K562 (cell line): ENCODE data around the gene TMEM154. TPM values are rescaled to one million over a fixed set of nuclear protein-coding genes. Genes with fewer than 3 reads are reported as not detected.

Experiments
- ATAC-seq: fragments of 200-7000 bp; cut with Tn5 transposase; 3 replicates; pipeline ENCODE4 v1.9.1; 2020; ENCODE audit warnings: moderate library complexity
- BruUV-seq: library from RNA; stranded (reverse); fragments of 400-500 nt; replicated peaks from 2 replicates; lab custom pipeline; 2021; lab: Mats Ljungman, UMichigan
- CTCF ChIA-PET: fragments of 300-600 bp; formaldehyde crosslinking; extraction: SDS; loops from one replicate; lab custom pipeline; 2021; ENCODE audit warnings: low intra/inter-chr PET ratio; lab: Yijun Ruan, JAX
- POLR2A ChIA-PET: fragments of 300-600, 350-650 bp; sonication (Branson Sonifier 250); formaldehyde crosslinking; extraction: SDS; loops from one replicate; lab custom pipeline; 2021; ENCODE audit warnings: antibody characterized with exemption, inconsistent platforms; lab: Yijun Ruan, JAX
- DNase-seq, 4 experiments: peaks; one replicate each; pipeline versions ENCODE4 v3.0.0 to v3.0.0-alpha.2; 2011 to 2018; ENCODE audit warnings: low spot score in 3 of 4, mixed read lengths in 3 of 4; ENCODE audit errors: extremely low read depth in 1 of 4
- FAIRE-seq: peaks from 2 replicates; lab custom pipeline; 2011; peaks lifted over from hg19 to GRCh38; lab: Jason Lieb, UNC
- H2AFZ ChIP-seq: 2 replicates; pipeline ENCODE4 v1.6.0; 2011; ENCODE audit warnings: low read depth, low read length, control low read depth, inconsistent platforms
- H3K27ac ChIP-seq: fragments of 200-600 bp; 3 replicates; pipeline ENCODE4 v1.8.0; 2011; ENCODE audit warnings: low read depth, mild to moderate bottlenecking, control low read depth, inconsistent platforms, low read length, moderate library complexity, mixed read lengths; ENCODE audit errors: extremely low read depth
- H3K27me3 ChIP-seq, 2 experiments: fragments of 300-600 bp in 1 of 2; 2 replicates in 1 of 2; 3 replicates in 1 of 2; pipeline versions ENCODE4 v1.6.0 to v1.8.0; 2011; ENCODE audit warnings: inconsistent platforms in 2 of 2, low read length in 2 of 2, mild to moderate bottlenecking in 1 of 2, mixed read lengths in 1 of 2, moderate library complexity in 1 of 2; ENCODE audit not compliant: control insufficient read depth in 2 of 2, insufficient read depth in 2 of 2
- H3K36me3 ChIP-seq: fragments of 300-600 bp; 3 replicates; pipeline ENCODE4 v1.8.0; 2011; ENCODE audit warnings: mild to moderate bottlenecking, low read length, inconsistent platforms; ENCODE audit not compliant: control insufficient read depth, insufficient read depth
- H3K4me1 ChIP-seq, 2 experiments: fragments of 200-600 bp in 1 of 2; replicated peaks in 1 of 2; 2 replicates in 1 of 2; 3 replicates in 1 of 2; pipeline versions ENCODE4 v1.5.1 to v1.8.0; 2011; ENCODE audit warnings: inconsistent platforms in 2 of 2, low read length in 2 of 2, mild to moderate bottlenecking in 1 of 2, mixed read lengths in 1 of 2, moderate library complexity in 1 of 2; ENCODE audit not compliant: control insufficient read depth in 2 of 2, insufficient read depth in 2 of 2
- H3K4me2 ChIP-seq: 2 replicates; pipeline ENCODE4 v1.6.1; 2011; ENCODE audit warnings: low read length, control low read depth, inconsistent platforms, mixed read lengths; ENCODE audit not compliant: insufficient read depth
- H3K4me3 ChIP-seq: fragments of 200-600 bp; sonication (generic), shearing (Covaris generic); 2 replicates; pipeline ENCODE4 v1.5.1; 2016; ENCODE audit warnings: control low read depth, inconsistent platforms
- H3K79me2 ChIP-seq: fragments of 200-600 bp; 3 replicates; pipeline ENCODE4 v1.8.0; 2011; ENCODE audit warnings: low read length, inconsistent platforms; ENCODE audit not compliant: control insufficient read depth, insufficient read depth
- H3K9ac ChIP-seq, 2 experiments: 2 replicates each; pipeline versions ENCODE4 v1.6.0 to v1.6.1; 2011; ENCODE audit warnings: low read depth in 2 of 2, low read length in 2 of 2, control low read depth in 1 of 2, inconsistent platforms in 1 of 2, mild to moderate bottlenecking in 1 of 2, mixed read lengths in 1 of 2; ENCODE audit not compliant: insufficient read depth in 1 of 2
- H3K9me1 ChIP-seq: one replicate; pipeline ENCODE4 v1.6.0; 2011; ENCODE audit warnings: inconsistent platforms, mild to moderate bottlenecking, low read length, moderate library complexity; ENCODE audit not compliant: control insufficient read depth, insufficient read depth
- H3K9me3 ChIP-seq: replicated peaks from 2 replicates; pipeline ENCODE4 v1.5.1; 2011; ENCODE audit warnings: low read depth, low read length, inconsistent platforms; ENCODE audit not compliant: control insufficient read depth, insufficient read depth
- H4K20me1 ChIP-seq: replicated peaks from 2 replicates; pipeline ENCODE4 v1.6.1; 2011; ENCODE audit warnings: low read length, inconsistent platforms, mixed read lengths; ENCODE audit not compliant: control insufficient read depth, insufficient read depth
- GTF2B ChIP-seq: IDR thresholded peaks from 2 replicates; pipeline ENCODE4 v1.6.1; 2011; ENCODE audit not compliant: insufficient read length; ENCODE audit errors: extremely low read depth
- MBD2 ChIP-seq: sonication (generic); IDR thresholded peaks from 2 replicates; pipeline ENCODE4 v1.6.1; 2016; ENCODE audit warnings: low read depth, borderline replicate concordance
- NFXL1 ChIP-seq: fragments of 450-650 bp; formaldehyde crosslinking; IDR thresholded peaks from 2 replicates; pipeline ENCODE4 v1.4.0; 2021; ENCODE audit warnings: mild to moderate bottlenecking
- REST ChIP-seq, 2 experiments: fragments of 450-650 bp; formaldehyde crosslinking in 1 of 2; IDR thresholded peaks; 2 replicates each; pipeline versions ENCODE4 v1.4.0 to v1.6.1; 2014 to 2020; ENCODE audit warnings: mild to moderate bottlenecking in 2 of 2, borderline replicate concordance in 1 of 2, low read depth in 1 of 2
- SNRNP70 ChIP-seq: fragments of 200-400 bp; formaldehyde crosslinking; optimal IDR thresholded peaks from 2 replicates; pipeline ENCODE3; 2017; ENCODE audit warnings: low read depth, low read length
- TARDBP ChIP-seq: fragments of 450-650 bp; IDR thresholded peaks from 2 replicates; pipeline ENCODE4 v1.6.1; 2016
- ZBTB8A ChIP-seq: fragments of 450-650 bp; IDR thresholded peaks from 2 replicates; pipeline ENCODE4 v1.6.1; 2018; ENCODE audit warnings: mild to moderate bottlenecking, moderate library complexity; ENCODE audit not compliant: partially characterized antibody
- ZNF146 ChIP-seq: IDR thresholded peaks from one replicate; pipeline ENCODE4 v1.6.1; 2018; ENCODE audit warnings: missing compliant biosample characterization; ENCODE audit not compliant: unreplicated experiment
- ZNF311 ChIP-seq: fragments of 250-450 bp; sonication (Bioruptor Pico); IDR thresholded peaks from 2 replicates; pipeline ENCODE4 v1.4.0; 2020; ENCODE audit warnings: mild to moderate bottlenecking, moderate library complexity
- ZNF699 ChIP-seq: fragments of 250-450 bp; sonication (Bioruptor Pico); IDR thresholded peaks from 2 replicates; pipeline ENCODE4 v1.8.0; 2021; ENCODE audit warnings: mild to moderate bottlenecking, moderate library complexity; ENCODE audit not compliant: insufficient replicate concordance
- WGBS: fragments of 100-300 bp; shearing (Covaris generic); methylation state at CpG from one replicate; pipeline ENCODE4 v1.1.6; 2016; ENCODE audit warnings: low coverage, mixed read lengths; ENCODE audit not compliant: insufficient coverage; ENCODE audit errors: missing lambda C conversion rate; 5-methylcytosine and 5-hydroxymethylcytosine counted together
- in situ Hi-C: fragments of 300-500 bp; cut with MboI; formaldehyde crosslinking; loops from 4 replicates; pipeline ENCODE4 v1.15.0; 2018; ENCODE audit warnings: inconsistent platforms, mixed read lengths
- intact Hi-C: fragments of 100-400 bp; cut with micrococcal nuclease; formaldehyde crosslinking; loops from 2 replicates; pipeline ENCODE4 v1.14.2; 2022
- polyA plus RNA-seq, 8 experiments: library from polyadenylated mRNA; depleted of rRNA in 4 of 8; stranded (reverse) in 5 of 8; unstranded in 3 of 8; fragments of >200 nt; fragmentation: Nextera tagmentation in 2 of 8; fragmentation: Illumina TruSeq in 1 of 8; extraction: Ambion mirVana in 2 of 8; extraction: Trizol in 1 of 8; gene quantifications; 2 replicates each; pipeline versions ENCODE4 v1.2.1 to v1.2.3, GENCODE V29; 2011 to 2014; ENCODE audit warnings: inconsistent platforms in 1 of 8, missing spikeins in 1 of 8
- total RNA-seq, 7 experiments: library from RNA; depleted of rRNA in 6 of 7; stranded (reverse); fragments of >200 nt in 6 of 7; fragmentation: Illumina TruSeq in 2 of 7; extraction: Trizol in 2 of 7; gene quantifications; 2 replicates each; pipeline versions ENCODE4 v1.2.1 to v1.2.3, GENCODE V29; 2011 to 2021; ENCODE audit warnings: low replicate concordance in 1 of 7

Gene TMEM154
- total and polyA plus RNA-seq, 9 of the 15 experiments (the other 6 are each of a cell fraction or from before 2014, with no cell fraction given) = 0.13 to 1.8 (median 0.58) TPM

- no peak for TF ChIP-seq MBD2
- TF ChIP-seq, all 486 proteins: peak for 0
These were observed 34.3 kb upstream of the TMEM154 start (continued) for GRCh38 chr4:152713951-152714705.

- CTCF ChIA-PET = no interaction called here
- ATAC-seq (no peak), FAIRE-seq (no peak), DNase-seq (no peak)
- Histone ChIP-seq H2AFZ (no peak overlapping the region), H3K27me3 (peaks cover 2 to 17% of the 10 kb centered on the region in 2 experiments; a peak in 2 of 5 replicates), H3K79me2 (no peaks in the 10 kb centered on the region), H3K9me3 (no peaks in the 10 kb centered on the region), H3K9ac (no peak overlapping the region), H3K4me1 (no peaks in the 10 kb centered on the region; a peak in 1 of 5 replicates), H4K20me1 (no peaks in the 10 kb centered on the region), H3K9me1 (no peaks in the 10 kb centered on the region), H3K36me3 (no peaks in the 10 kb centered on the region), H3K4me2 (no peak overlapping the region), H3K27ac (no peak overlapping the region), H3K4me3 (no peak overlapping the region)
- intact Hi-C loops = no loop called here
- in situ Hi-C loops = no loop called here
- POLR2A ChIA-PET = no interaction called here
- 3% methylated on average over 6 of the region's 6 CpGs for WGBS
- BruUV-seq = no TSS peak
- TF ChIP-seq GTF2B (no peak), REST (IDR thresholded peaks at IDR 0.05; ENCODE audit: borderline replicate concordance) (no peak), REST (CRISPR knock-in tag; IDR thresholded peaks at IDR 0.05; ENCODE audit: low read depth) (no peak), TARDBP (no peak), NFXL1 (CRISPR knock-in tag) (no peak), ZNF146 (CRISPR knock-in tag) (no peak), SNRNP70 (no peak), ZNF699 (CRISPR knock-in tag) (no peak), ZBTB8A (no peak), ZNF311 (CRISPR knock-in tag) (no peak)
These were observed 30.1 kb upstream of the TMEM154 start for GRCh38 chr4:152709675-152710438.
